Adrenal gland (tissue), 5 donors: ENCODE data around the gene MCTP1.

ENCODE experiments used
- POLR2A ChIP-seq, 2 donors: fragments of 450-650 bp; IDR thresholded peaks; one replicate each; pipeline ENCODE4 v1.6.1; 2017; ENCODE audit warnings: antibody characterized with exemption in 2 of 2, mild to moderate bottlenecking in 2 of 2, moderate library complexity in 1 of 2
- TF ChIP-seq, protein P1 (sequence below), 6 experiments: fragments of 450-650 bp in 4 of 6; fragments of 200-600 bp in 2 of 6; sonication (generic) in 1 of 6; IDR thresholded peaks; 1 replicate in 5 of 6; 2 replicates in 1 of 6; pipeline versions ENCODE4 v1.5.1 to v1.8.0; 2016 to 2021; ENCODE audit warnings: antibody characterized with exemption in 6 of 6, mild to moderate bottlenecking in 2 of 6, moderate library complexity in 1 of 6
- donor health status: DM: no; HTN: no; CAD: no.

DNA sequence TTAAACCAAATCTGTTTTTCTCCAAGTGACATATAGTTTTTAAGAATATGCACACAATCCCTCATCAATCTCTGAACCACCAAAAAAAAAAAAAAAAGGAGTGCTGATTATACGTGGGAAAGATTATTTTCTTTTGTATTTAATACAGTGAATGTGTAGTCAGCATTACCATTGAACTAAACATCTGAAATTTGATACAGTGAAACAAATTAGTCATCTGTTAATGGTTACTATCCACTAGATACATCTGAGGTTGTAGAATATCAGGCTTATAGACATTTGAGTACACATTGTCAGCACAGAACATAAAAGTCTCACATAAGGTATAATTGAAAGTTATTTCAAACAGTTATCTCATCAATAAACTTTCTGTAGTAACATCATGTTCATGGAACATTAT is 579.5 kb downstream of the MCTP1 start:
- no peak for TF ChIP-seq POLR2A (IDR thresholded peaks at IDR 0.05)
- TF ChIP-seq, protein P1, sequence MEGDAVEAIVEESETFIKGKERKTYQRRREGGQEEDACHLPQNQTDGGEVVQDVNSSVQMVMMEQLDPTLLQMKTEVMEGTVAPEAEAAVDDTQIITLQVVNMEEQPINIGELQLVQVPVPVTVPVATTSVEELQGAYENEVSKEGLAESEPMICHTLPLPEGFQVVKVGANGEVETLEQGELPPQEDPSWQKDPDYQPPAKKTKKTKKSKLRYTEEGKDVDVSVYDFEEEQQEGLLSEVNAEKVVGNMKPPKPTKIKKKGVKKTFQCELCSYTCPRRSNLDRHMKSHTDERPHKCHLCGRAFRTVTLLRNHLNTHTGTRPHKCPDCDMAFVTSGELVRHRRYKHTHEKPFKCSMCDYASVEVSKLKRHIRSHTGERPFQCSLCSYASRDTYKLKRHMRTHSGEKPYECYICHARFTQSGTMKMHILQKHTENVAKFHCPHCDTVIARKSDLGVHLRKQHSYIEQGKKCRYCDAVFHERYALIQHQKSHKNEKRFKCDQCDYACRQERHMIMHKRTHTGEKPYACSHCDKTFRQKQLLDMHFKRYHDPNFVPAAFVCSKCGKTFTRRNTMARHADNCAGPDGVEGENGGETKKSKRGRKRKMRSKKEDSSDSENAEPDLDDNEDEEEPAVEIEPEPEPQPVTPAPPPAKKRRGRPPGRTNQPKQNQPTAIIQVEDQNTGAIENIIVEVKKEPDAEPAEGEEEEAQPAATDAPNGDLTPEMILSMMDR (IDR thresholded peaks at IDR 0.05) = no peak
